GM18868 (cell line): ENCODE measurements around the gene POLR2A.

Experiments used
- ATAC-seq: cut with Tn5 transposase; IDR thresholded peaks from one replicate; pipeline ENCODE4 v1.9.1; 2021; ENCODE audit warnings: mild to moderate bottlenecking, moderate library complexity; ENCODE audit not compliant: unreplicated experiment

POLR2A gene

GRCh38 chr17:7484067-7484918 lies at the start of gene POLR2A:
TSS of gene POLR2A (plus strand) at chr17:7484366.
- peak; percentile 63 for ATAC-seq

GRCh38 chr17:7435676-7436555 lies 48.2 kb upstream of the POLR2A start:
- peak; percentile 4 for ATAC-seq

GRCh38 chr17:7436556-7437368 lies 47.4 kb upstream of the POLR2A start:
- ATAC-seq = peak; percentile 38

GRCh38 chr17:7437369-7437863 lies 46.8 kb upstream of the POLR2A start:
- ATAC-seq = no peak

GRCh38 chr17:7437950-7438614 lies 46.1 kb upstream of the POLR2A start:
- no peak for ATAC-seq

GRCh38 chr17:7438656-7439460 lies 45.3 kb upstream of the POLR2A start:
- ATAC-seq = no peak

GRCh38 chr17:7439462-7440112 lies 44.6 kb upstream of the POLR2A start, which contains the start of gene FGF11:
TSS of gene FGF11 (plus strand) at chr17:7439512. CDS start at chr17:7439621, 109 bp downstream.
- no peak for ATAC-seq

GRCh38 chr17:7440113-7440833 lies 43.9 kb upstream of the POLR2A start:
- no peak for ATAC-seq

- ATAC-seq = no peak
Measured at GRCh38 chr17:7440834-7441195, 43.4 kb upstream of the POLR2A start.

- ATAC-seq = no peak
Measured at GRCh38 chr17:7441266-7441665, 42.9 kb upstream of the POLR2A start.

- no peak for ATAC-seq
Measured at GRCh38 chr17:7442142-7442541, 42.0 kb upstream of the POLR2A start.

- no peak for ATAC-seq
Measured at GRCh38 chr17:7443499-7444485, 40.4 kb upstream of the POLR2A start.

- ATAC-seq = no peak
Measured at GRCh38 chr17:7444682-7445618, 39.2 kb upstream of the POLR2A start, which contains the start of gene CHRNB1. TSS of gene CHRNB1 (plus strand) at chr17:7445061. CDS start at chr17:7445128, 67 bp downstream.

GRCh38 chr17:7445619-7445968 lies 38.6 kb upstream of the POLR2A start:
- no peak for ATAC-seq

GRCh38 chr17:7448461-7448860 lies 35.7 kb upstream of the POLR2A start:
- no peak for ATAC-seq
